Endodermal cell (in vitro differentiated cells): ENCODE measurements around the gene KIF16B. TPM values are rescaled to one million over a fixed set of nuclear protein-coding genes. Genes with fewer than 3 reads are reported as not detected.

Source experiments
- DNase-seq: peaks from one replicate; pipeline ENCODE4 v3.0.0-alpha.2; 2017
- H3K27ac ChIP-seq: 2 replicates; pipeline ENCODE4 v1.5.1; 2013; ENCODE audit warnings: mild to moderate bottlenecking, low read depth, low read length, moderate library complexity
- H3K27me3 ChIP-seq: 2 replicates; pipeline ENCODE4 v1.6.1; 2013; ENCODE audit warnings: mild to moderate bottlenecking, low read length, moderate library complexity; ENCODE audit not compliant: insufficient read depth, control insufficient read depth, poor library complexity, severe bottlenecking
- H3K36me3 ChIP-seq: 2 replicates; pipeline ENCODE4 v1.7.0; 2013; ENCODE audit warnings: mild to moderate bottlenecking, low read length, moderate library complexity; ENCODE audit not compliant: control insufficient read depth, insufficient read depth
- H3K4me1 ChIP-seq: one replicate; pipeline ENCODE4 v1.7.0; 2013; ENCODE audit warnings: low read length; ENCODE audit not compliant: control insufficient read depth, insufficient read depth
- H3K4me3 ChIP-seq: 2 replicates; pipeline ENCODE4 v1.5.1; 2013; ENCODE audit warnings: mild to moderate bottlenecking, low read length, moderate library complexity
- H3K9ac ChIP-seq: 2 replicates; pipeline ENCODE4 v1.6.1; 2013; ENCODE audit warnings: mild to moderate bottlenecking, low read length, moderate library complexity; ENCODE audit not compliant: poor library complexity, severe bottlenecking; ENCODE audit errors: extremely low read depth
- H3K9me3 ChIP-seq: 2 replicates; pipeline ENCODE4 v1.6.1; 2013; ENCODE audit warnings: mild to moderate bottlenecking, low read length, moderate library complexity; ENCODE audit not compliant: control insufficient read depth
- H3K27ac Mint-ChIP-seq: 2 replicates; pipeline ENCODE4 v1.8.0; 2020; ENCODE audit warnings: mixed read lengths
- H3K27me3 Mint-ChIP-seq: 2 replicates; pipeline ENCODE4 v1.8.0; 2021; ENCODE audit warnings: mild to moderate bottlenecking, mixed read lengths; ENCODE audit not compliant: insufficient read depth
- H3K36me3 Mint-ChIP-seq: 2 replicates; pipeline ENCODE4 v1.8.0; 2020; ENCODE audit warnings: low read depth, mixed read lengths
- H3K4me1 Mint-ChIP-seq: 2 replicates; pipeline ENCODE4 v1.8.0; 2020; ENCODE audit warnings: mixed read lengths
- H3K4me3 Mint-ChIP-seq: 2 replicates; pipeline ENCODE4 v1.8.0; 2020; ENCODE audit warnings: mild to moderate bottlenecking, moderate library complexity, mixed read lengths
- H3K9me3 Mint-ChIP-seq: 2 replicates; pipeline ENCODE4 v1.8.0; 2020; ENCODE audit warnings: mild to moderate bottlenecking, mixed read lengths
- whole genome bisulfite sequencing, 2 experiments: methylation state at CpG; one replicate each; pipeline versions ENCODE4 v1.1.5 to v1.1.7; 2013; ENCODE audit warnings: missing lambda C conversion rate in 2 of 2, mixed read lengths in 1 of 2; ENCODE audit not compliant: insufficient coverage in 1 of 2, insufficient read length in 1 of 2; 5-methylcytosine and 5-hydroxymethylcytosine counted together
- total RNA-seq, 2 donors: library from RNA; stranded (reverse); fragmentation: NEBNext Ultra II Directional in 1 of 2; extraction: Animal tissue kit (Norgen Biotek cat#: 25700) in 1 of 2; gene quantifications; 2 replicates in 1 of 2; 3 replicates in 1 of 2; pipeline ENCODE4 v1.2.1, GENCODE V29; 2021
- TF ChIP-seq, protein P1 (sequence below): fragments of 200-600 bp; sonication (generic); conservative IDR thresholded peaks from 2 replicates; pipeline ENCODE4 v1.5.0; 2021; ENCODE audit warnings: antibody characterized with exemption, mild to moderate bottlenecking

Gene KIF16B
- total RNA-seq, 2 donors from 2014 or later = 17.3 to 18.8 TPM

DNA sequence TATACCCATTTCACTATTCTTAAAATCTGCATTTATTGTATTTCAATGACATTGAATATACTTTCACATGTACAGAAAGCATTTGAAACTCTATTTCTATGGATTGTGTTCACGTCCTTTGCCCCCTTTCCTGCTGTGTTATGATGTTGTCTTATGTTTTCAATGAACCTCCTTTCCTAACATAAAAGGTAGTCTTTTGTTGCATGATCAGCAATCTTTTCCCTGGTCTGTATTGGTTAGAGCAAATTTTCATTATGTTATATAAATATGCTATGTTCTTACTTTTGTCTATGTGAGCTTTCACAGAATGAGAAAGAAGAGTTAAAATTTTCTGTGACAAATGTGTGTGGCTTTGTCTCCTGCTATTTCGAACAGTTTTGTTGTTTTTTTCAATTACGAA lies 73.1 kb downstream of the KIF16B start:
- Histone ChIP-seq H3K4me3 (no peak overlapping the region), H3K4me1 (peaks cover 5% of the 10 kb centered on the region), H3K36me3 (peaks cover 17% of the 10 kb centered on the region), H3K27ac (no peak overlapping the region), H3K9ac (no peak overlapping the region), H3K9me3 (no peaks in the 10 kb centered on the region), H3K27me3 (no peaks in the 10 kb centered on the region)
- H3K4me1 Mint-ChIP-seq = peaks cover 10% of the 10 kb centered on the region
- H3K36me3 Mint-ChIP-seq = peaks cover 30% of the 10 kb centered on the region
- WGBS, 2 experiments = 94 to 100% methylated on average over 1 to 3 of the region's 3 CpGs
- DNase-seq = no peak
- TF ChIP-seq, protein P1, sequence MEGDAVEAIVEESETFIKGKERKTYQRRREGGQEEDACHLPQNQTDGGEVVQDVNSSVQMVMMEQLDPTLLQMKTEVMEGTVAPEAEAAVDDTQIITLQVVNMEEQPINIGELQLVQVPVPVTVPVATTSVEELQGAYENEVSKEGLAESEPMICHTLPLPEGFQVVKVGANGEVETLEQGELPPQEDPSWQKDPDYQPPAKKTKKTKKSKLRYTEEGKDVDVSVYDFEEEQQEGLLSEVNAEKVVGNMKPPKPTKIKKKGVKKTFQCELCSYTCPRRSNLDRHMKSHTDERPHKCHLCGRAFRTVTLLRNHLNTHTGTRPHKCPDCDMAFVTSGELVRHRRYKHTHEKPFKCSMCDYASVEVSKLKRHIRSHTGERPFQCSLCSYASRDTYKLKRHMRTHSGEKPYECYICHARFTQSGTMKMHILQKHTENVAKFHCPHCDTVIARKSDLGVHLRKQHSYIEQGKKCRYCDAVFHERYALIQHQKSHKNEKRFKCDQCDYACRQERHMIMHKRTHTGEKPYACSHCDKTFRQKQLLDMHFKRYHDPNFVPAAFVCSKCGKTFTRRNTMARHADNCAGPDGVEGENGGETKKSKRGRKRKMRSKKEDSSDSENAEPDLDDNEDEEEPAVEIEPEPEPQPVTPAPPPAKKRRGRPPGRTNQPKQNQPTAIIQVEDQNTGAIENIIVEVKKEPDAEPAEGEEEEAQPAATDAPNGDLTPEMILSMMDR = no peak
- no peak overlapping the region for H3K27ac Mint-ChIP-seq
- H3K9me3 Mint-ChIP-seq = no peaks in the 10 kb centered on the region
- no peak overlapping the region for H3K4me3 Mint-ChIP-seq
- no peaks in the 10 kb centered on the region for H3K27me3 Mint-ChIP-seq

DNA sequence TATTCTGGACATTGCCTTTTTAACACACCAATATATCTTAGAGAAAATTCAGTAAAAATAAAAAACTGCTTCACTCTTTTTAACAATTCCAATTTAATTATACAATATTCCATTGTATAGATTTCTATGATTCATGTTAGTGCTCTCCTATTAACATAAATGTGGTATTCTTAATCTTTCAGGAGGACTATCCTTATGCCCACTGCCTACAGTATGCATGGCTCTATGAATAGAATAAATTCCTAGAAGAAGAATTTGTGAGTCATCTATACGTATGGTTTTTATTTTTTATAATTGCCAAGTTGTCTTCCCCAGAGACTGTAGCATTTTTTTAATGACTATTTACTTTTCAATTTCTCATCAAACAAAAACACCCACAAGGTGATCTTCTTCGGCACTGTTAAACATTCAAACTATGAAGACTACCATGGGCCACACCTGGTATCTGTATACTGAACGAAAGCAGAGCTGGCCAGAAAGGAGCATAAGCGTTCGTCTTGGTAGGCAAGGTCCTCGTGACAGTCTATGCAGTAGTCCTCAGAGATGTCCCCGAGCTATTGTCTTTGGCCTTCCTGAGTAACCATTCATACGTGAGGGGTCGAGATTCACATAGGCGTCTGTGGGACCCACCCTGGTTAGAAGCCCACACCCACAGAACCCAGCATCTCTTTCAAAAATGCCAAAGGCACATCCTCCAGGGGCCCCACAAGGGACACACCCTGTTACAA lies 74.6 kb downstream of the KIF16B start:
- H3K27me3 ChIP-seq = no peaks in the 10 kb centered on the region
- 93 to 97% methylated on average over 6 to 9 of the region's 10 CpGs for WGBS, 2 experiments
- peaks cover 7% of the 10 kb centered on the region for H3K36me3 ChIP-seq
- Mint-ChIP-seq H3K27ac (no peak overlapping the region), H3K4me1 (peaks cover 10% of the 10 kb centered on the region), H3K36me3 (peaks cover 27% of the 10 kb centered on the region), H3K9me3 (no peaks in the 10 kb centered on the region), H3K27me3 (no peaks in the 10 kb centered on the region), H3K4me3 (no peak overlapping the region)
- H3K9me3 ChIP-seq = no peaks in the 10 kb centered on the region
- H3K9ac ChIP-seq = no peak overlapping the region
- no peak overlapping the region for H3K27ac ChIP-seq
- no peak for DNase-seq
- peaks cover 5% of the 10 kb centered on the region for H3K4me1 ChIP-seq
- TF ChIP-seq, protein P1 = no peak
- H3K4me3 ChIP-seq = no peak overlapping the region

DNA sequence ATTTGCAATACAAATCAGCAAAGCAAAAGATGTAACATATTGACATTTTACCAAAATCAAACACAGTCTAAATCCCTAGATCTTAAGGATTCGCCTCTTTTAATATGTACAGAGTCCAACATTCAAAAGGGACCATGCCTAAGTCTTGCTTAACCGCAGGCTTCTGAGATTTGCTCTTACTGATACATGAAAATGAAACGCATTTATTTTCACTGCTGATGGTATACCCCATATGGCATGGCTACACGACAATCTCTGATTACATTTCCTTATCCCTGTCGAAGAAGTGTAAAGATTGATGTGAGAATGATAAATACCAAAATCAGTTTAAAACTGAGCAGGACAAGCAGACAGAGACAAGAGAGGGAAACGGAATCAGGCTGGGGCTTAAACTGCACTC lies 75.4 kb downstream of the KIF16B start:
- no peaks in the 10 kb centered on the region for H3K27me3 ChIP-seq
- peaks cover 26% of the 10 kb centered on the region for H3K36me3 Mint-ChIP-seq

More for the DNA sequence above, 75.4 kb downstream of the KIF16B start:
- no peaks in the 10 kb centered on the region for H3K9me3 Mint-ChIP-seq
- no peak overlapping the region for H3K27ac Mint-ChIP-seq
- 84 to 97% methylated on average over 4 to 6 of the region's 6 CpGs for WGBS, 2 experiments
- H3K9me3 ChIP-seq = no peaks in the 10 kb centered on the region
- peaks cover 5% of the 10 kb centered on the region for H3K4me1 ChIP-seq
- TF ChIP-seq, protein P1 = no peak
- H3K4me1 Mint-ChIP-seq = peaks cover 10% of the 10 kb centered on the region
- no peak overlapping the region for H3K4me3 Mint-ChIP-seq
- H3K27me3 Mint-ChIP-seq = no peaks in the 10 kb centered on the region
- peak overlapping the region; percentile 1 for H3K9ac ChIP-seq
- peaks cover 4% of the 10 kb centered on the region for H3K36me3 ChIP-seq
- H3K4me3 ChIP-seq = no peak overlapping the region
- H3K27ac ChIP-seq = no peak overlapping the region
- DNase-seq = no peak
